Activated naive CD4-positive, alpha-beta T cell treated with anti-CD3 and anti-CD28 coated beads for 36 hours (primary cell): Measurements from ENCODE around the gene GALNS. TPM values are rescaled to one million over a fixed set of nuclear protein-coding genes. Genes with fewer than 3 reads are reported as not detected.

Experiments used
- CTCF ChIA-PET: fragments of 350-600 bp; sonication (Branson Sonifier 250); formaldehyde crosslinking; loops from one replicate; lab custom pipeline; 2021; ENCODE audit warnings: antibody characterized with exemption; lab: Charles Lee
- DNase-seq: peaks from one replicate; pipeline ENCODE4 v3.0.0-alpha.2; 2020
- H3K27ac Mint-ChIP-seq: one replicate; pipeline ENCODE4 v1.8.0; 2021; ENCODE audit warnings: mild to moderate bottlenecking, mixed read lengths
- H3K27me3 Mint-ChIP-seq: one replicate; pipeline ENCODE4 v1.8.0; 2021; ENCODE audit warnings: low read depth, mixed read lengths
- H3K36me3 Mint-ChIP-seq: one replicate; pipeline ENCODE4 v1.8.0; 2021; ENCODE audit warnings: low read depth, mixed read lengths
- H3K4me1 Mint-ChIP-seq: one replicate; pipeline ENCODE4 v1.8.0; 2021; ENCODE audit warnings: low read depth, mixed read lengths
- H3K4me3 Mint-ChIP-seq: one replicate; pipeline ENCODE4 v1.8.0; 2021; ENCODE audit warnings: mild to moderate bottlenecking, moderate library complexity, mixed read lengths
- H3K9me3 Mint-ChIP-seq: one replicate; pipeline ENCODE4 v1.8.0; 2021; ENCODE audit warnings: mixed read lengths
- intact Hi-C: fragments of 100-400 bp; cut with micrococcal nuclease; formaldehyde crosslinking; loops from one replicate; pipeline ENCODE4 v1.15.1; 2023
- total RNA-seq, 2 experiments: library from RNA; stranded (reverse); gene quantifications; one replicate each; pipeline ENCODE4 v1.2.3, GENCODE V29; 2021

The GALNS gene
- total RNA-seq, 2 experiments from 2014 or later, result 10.9 to 11.2 TPM

DNA sequence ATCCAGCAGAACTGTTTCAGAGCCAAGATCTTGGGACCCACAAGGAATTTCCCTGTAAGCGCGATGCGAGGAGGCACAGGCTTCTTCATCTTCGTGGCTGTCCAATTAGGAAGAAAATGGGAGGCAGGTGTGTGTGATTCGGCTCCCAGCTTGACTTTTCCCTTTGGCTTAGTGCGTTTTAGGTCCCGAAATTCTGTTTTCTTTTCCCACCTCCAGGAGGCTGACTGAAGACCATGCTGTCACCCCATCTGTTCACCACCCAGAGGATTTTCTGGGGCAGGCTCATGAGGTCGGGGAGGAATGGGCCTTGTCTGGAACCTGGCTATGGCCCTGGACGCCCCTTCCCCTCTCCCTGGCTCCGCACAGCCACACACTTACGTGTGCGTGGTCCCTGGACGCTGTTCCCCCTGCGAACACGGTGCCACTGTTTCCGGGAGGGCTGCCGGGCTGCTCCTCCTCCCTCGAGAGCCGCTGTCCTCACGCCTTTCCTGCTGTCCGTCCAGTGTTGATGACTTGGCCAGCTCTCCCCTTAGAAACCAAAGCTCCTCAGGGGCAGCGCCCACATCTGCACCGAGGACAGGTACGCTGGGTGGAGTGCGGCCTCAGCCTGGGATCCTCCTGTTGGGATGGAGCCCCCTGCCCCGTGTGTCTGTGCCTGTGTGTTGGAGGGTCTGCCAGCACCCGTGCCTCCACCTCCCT is 12.4 kb upstream of the GALNS start:
- Mint-ChIP-seq H3K36me3 (no peaks in the 10 kb centered on the region), H3K4me1 (peaks cover 9% of the 10 kb centered on the region), H3K27me3 (peaks cover 7% of the 10 kb centered on the region), H3K9me3 (no peaks in the 10 kb centered on the region), H3K27ac (no peak overlapping the region), H3K4me3 (no peak overlapping the region)
- intact Hi-C loops, result no loop called here
- no peak for DNase-seq
- CTCF ChIA-PET, result interaction anchor here (0.8 kb wide), 1 partner anchor 11 kb away, joined by 3 read pairs; no protein-coding TSS in a partner anchor

DNA sequence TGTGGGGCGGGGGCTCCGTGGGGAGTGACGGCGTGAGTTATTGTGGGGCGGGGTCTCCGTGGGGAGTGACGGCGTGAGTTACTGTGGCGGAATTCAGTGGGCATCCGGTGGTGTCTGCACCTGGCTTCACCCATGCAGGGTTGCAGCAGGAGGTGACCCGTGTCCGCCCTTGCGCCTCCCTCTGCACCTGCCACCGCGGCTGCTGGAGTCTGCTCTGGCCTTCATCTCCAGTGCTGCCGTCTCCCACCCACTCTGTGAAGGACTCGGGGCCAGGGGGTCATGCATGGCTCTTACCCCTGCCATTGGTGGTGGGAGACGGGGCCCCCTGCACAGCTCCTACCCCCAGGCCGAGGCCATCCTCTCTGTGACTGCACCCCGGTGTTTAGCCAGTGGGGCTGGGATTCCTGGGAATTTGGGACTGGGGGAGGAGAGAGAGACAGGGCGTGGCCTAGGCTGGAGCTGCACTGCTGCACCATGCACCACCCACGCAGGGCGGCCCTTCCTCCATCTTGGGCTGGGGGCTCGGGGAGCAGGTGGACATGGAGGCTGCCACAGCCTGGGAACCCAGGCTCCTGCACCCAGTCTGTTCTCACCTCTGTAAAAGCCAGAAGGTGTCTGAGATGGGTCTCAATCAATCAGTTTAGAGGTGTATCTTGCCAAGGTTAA is 11.0 kb upstream of the GALNS start:
- intact Hi-C loops, result no loop called here
- peaks cover 7% of the 10 kb centered on the region for H3K27me3 Mint-ChIP-seq
- H3K9me3 Mint-ChIP-seq, result no peaks in the 10 kb centered on the region
- CTCF ChIA-PET, result interaction anchor here (0.5 kb wide), 1 partner anchor 687 kb away, joined by 3 read pairs; no protein-coding TSS in a partner anchor
- DNase-seq, result no peak
- H3K36me3 Mint-ChIP-seq, result no peaks in the 10 kb centered on the region
- peaks cover 9% of the 10 kb centered on the region for H3K4me1 Mint-ChIP-seq
- H3K4me3 Mint-ChIP-seq, result no peak overlapping the region
- no peak overlapping the region for H3K27ac Mint-ChIP-seq

DNA sequence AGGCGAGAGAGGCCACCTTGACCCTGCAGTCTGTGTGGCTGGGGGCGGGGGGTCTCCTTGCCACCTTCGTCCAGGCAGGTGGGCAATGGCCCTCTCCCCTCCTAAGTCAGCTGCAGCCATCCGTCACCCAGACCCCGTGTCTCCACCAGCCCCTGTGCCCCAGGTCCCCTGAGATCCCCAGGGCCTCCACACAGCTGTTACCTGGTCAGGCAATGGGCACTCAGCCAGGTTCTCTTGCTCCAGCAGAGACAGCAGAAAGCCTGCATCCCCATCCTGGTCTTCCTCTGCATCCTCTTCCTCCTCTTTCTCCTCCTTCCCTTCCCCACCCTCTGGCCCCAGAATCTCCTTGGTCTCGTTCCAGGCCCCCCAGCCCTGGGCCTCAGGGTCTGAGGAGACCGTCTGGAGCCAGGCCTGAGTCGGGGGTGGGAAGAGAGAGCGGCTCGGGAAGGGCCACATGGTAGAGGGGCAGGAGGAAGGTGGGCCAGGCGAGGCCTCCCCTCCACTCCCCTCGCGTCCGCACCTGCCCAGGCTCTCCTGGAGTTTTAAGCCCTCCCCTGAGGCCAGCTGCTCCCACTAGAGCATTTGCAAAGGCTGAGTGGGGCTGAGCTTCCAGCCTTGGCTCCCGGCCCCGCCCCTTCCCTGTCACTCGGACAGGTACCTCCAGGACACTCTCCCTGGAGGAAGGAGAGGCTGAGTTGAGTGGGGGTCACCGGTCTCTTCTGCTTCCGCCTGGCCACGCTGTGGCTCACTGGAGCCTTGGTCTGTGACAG is 9.6 kb upstream of the GALNS start, which contains the start of gene PABPN1L:
TSS of gene PABPN1L (minus strand) at position 510 of the 770 bp plus-strand sequence. CDS start at position 456, 54 bp downstream.
- Mint-ChIP-seq H3K9me3 (no peaks in the 10 kb centered on the region), H3K36me3 (no peaks in the 10 kb centered on the region), H3K27ac (no peak within 1 kb of the TSS), H3K27me3 (peaks cover 6% of the 10 kb centered on the region), H3K4me3 (no peak within 1 kb of the TSS), H3K4me1 (peaks cover 8% of the 10 kb centered on the region)
- intact Hi-C loops, result no loop called here
- CTCF ChIA-PET, result no interaction called here
- no peak for DNase-seq

DNA sequence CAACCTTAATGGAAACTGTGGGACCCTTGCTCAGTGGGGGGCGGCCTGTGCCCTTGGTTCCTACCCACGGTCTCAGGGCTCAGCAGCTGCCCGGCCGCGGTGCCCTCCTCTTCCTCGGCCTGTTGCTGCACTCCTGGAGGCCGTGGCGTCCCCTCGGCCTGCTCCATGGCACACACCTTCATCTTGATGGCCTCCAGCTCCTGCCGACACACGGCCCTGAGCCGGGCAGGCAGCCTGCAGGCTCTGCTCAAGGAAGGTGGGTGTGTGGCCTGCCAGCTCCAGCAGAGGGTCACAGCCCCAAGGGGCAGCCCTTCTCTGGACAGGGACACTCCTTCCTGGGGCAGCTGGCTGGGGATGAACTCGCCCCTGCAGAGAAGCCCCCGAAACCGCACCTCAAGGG is 9.0 kb upstream of the GALNS start:
- H3K27ac Mint-ChIP-seq, result no peak overlapping the region
- no peaks in the 10 kb centered on the region for H3K9me3 Mint-ChIP-seq
- peaks cover 4% of the 10 kb centered on the region for H3K4me1 Mint-ChIP-seq
- CTCF ChIA-PET, result no interaction called here
- H3K36me3 Mint-ChIP-seq, result no peaks in the 10 kb centered on the region
- peaks cover 2% of the 10 kb centered on the region for H3K27me3 Mint-ChIP-seq
- intact Hi-C loops, result no loop called here
- DNase-seq, result no peak
- no peak overlapping the region for H3K4me3 Mint-ChIP-seq

DNA sequence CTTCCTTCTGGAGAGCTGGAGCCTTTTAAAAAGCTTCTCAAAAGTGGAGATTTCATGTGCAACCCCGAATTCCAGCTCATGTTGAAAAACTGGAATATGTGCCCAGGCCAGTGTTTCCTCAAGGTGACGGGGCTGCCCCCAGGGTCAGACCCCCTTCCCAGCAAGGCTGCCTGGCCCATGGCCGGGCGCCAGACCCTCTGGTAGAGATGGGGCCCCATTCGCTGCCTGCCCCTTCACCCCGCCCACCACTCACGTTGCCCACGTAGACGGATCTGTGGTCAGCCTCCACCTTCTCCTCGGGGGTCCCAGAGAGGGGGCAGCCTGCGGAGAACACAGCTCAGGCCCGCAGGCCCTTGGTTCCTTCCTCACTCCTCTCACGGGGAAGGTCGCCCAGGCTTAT is 8.6 kb upstream of the GALNS start:
- CTCF ChIA-PET, result no interaction called here
- no peak overlapping the region for H3K4me3 Mint-ChIP-seq
- H3K27ac Mint-ChIP-seq, result no peak overlapping the region
- H3K4me1 Mint-ChIP-seq, result no peaks in the 10 kb centered on the region
- H3K36me3 Mint-ChIP-seq, result no peaks in the 10 kb centered on the region
- intact Hi-C loops, result no loop called here
- no peak for DNase-seq
- H3K9me3 Mint-ChIP-seq, result no peaks in the 10 kb centered on the region
- no peaks in the 10 kb centered on the region for H3K27me3 Mint-ChIP-seq

DNA sequence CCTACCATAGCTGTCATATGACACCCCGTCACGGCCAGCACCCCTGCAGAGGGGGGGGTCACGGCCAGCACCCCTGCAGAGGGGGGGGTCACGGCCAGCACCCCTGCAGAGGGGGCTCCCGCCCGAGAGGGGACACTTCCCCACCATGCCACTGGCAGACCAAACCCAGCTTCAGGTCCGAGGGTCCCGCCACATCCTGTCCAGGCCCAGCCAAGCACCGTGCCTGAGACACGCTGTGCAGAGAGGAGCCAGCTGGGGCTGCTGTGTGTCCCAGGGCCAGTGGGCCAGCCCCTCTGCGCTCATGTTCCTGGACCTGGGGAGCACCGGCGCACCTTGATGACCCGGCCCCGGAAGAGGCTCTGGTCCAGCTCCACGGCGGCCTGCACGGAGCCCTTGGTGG is 7.8 kb upstream of the GALNS start:
- Mint-ChIP-seq H3K36me3 (no peaks in the 10 kb centered on the region), H3K9me3 (no peaks in the 10 kb centered on the region), H3K4me3 (no peak overlapping the region), H3K4me1 (no peaks in the 10 kb centered on the region), H3K27ac (no peak overlapping the region), H3K27me3 (no peaks in the 10 kb centered on the region)
- CTCF ChIA-PET, result no interaction called here
- intact Hi-C loops, result no loop called here
- DNase-seq, result no peak

DNA sequence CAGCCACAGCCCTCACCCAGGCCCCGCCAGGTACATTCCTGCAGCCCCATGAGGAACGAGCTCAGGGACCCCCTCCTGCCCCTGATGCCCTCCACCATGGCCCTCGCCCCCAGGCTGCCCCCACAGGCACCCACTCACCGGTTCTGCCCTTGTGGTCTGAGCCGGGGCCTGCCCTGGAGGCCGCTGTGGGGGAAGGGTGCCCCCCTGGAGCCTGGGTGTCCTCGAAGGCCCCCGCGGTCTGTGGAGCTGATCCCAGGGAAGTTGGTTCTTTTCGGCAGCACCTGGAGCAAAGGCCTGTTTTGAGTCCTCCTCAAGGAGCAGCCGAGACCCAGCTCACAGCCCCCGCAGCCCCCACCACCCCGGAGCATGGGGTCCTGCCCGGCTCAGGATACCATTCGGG is 7.4 kb upstream of the GALNS start:
- H3K36me3 Mint-ChIP-seq, result no peaks in the 10 kb centered on the region
- CTCF ChIA-PET, result no interaction called here
- H3K4me1 Mint-ChIP-seq, result no peaks in the 10 kb centered on the region
- intact Hi-C loops, result no loop called here
- H3K4me3 Mint-ChIP-seq, result no peak overlapping the region
- DNase-seq, result no peak
- no peaks in the 10 kb centered on the region for H3K27me3 Mint-ChIP-seq
- no peaks in the 10 kb centered on the region for H3K9me3 Mint-ChIP-seq
- H3K27ac Mint-ChIP-seq, result no peak overlapping the region

DNA sequence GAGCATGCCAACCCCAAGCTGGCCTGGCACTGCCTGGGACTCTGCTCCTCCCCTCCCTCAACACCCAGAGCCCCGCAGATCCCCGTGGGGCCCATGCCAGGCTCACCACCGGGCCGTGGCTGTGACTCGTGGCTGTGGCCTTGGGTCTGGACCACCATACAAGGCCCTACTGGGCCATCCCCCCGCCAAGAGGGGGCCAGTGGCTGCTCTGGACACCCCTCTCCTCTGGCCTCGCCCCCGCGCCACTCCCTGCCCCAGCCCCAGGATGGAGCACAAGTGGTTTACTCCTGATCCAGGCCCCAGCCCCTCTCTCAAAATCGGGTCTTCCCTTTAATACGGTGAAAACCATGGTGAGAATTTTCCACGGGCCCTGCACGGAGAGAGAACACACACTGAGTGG is 6.7 kb upstream of the GALNS start:
- Mint-ChIP-seq H3K27ac (no peak overlapping the region), H3K4me1 (peaks cover 5% of the 10 kb centered on the region), H3K9me3 (no peaks in the 10 kb centered on the region), H3K4me3 (no peak overlapping the region), H3K36me3 (no peaks in the 10 kb centered on the region), H3K27me3 (no peaks in the 10 kb centered on the region)
- DNase-seq, result no peak
- CTCF ChIA-PET, result no interaction called here
- intact Hi-C loops, result no loop called here

DNA sequence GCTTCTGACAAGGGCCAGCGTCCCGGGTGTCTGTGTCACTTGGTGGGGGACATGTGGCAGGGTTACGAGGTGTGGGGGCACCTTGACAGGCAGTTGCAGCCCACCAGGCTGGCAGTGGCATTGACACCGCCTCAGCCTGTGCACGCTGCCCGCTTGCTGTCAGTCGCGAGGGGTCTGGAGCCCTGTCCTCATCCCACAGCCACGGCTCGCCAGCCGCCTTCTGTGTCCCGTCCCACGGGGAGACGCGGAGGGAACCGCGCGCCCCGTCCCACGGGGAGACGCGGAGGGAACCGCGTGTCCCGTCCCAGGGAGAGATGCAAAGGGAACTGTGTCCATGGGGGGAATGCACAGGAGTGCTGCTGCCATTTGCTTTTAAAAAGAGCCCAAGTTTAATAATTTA is 6.2 kb upstream of the GALNS start:
- Mint-ChIP-seq H3K4me3 (no peak overlapping the region), H3K4me1 (peaks cover 10% of the 10 kb centered on the region), H3K9me3 (no peaks in the 10 kb centered on the region), H3K27ac (no peak overlapping the region), H3K36me3 (no peaks in the 10 kb centered on the region), H3K27me3 (no peaks in the 10 kb centered on the region)
- intact Hi-C loops, result no loop called here
- CTCF ChIA-PET, result no interaction called here
- DNase-seq, result no peak

DNA sequence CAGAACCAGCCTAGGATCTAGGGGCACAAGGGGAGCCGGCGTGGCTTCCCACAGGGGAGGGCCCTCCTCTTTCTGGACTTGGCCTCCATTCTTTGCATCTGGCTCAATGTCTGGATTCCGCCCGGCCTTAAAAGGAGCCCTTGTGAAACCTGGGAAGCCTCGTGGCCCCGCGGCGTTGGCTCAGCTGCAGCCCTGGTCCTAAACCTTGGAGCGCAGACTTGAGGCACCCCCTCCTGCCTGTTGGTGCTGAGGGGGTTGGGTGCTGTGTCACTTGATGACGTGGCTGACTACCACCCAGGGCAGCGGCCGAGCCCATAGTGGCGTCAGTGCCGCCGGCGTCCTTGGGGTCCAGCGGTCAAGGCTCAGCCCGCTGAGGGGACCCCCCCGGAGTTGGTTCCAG is 4.6 kb upstream of the GALNS start:
- DNase-seq, result no peak
- no peaks in the 10 kb centered on the region for H3K27me3 Mint-ChIP-seq
- H3K27ac Mint-ChIP-seq, result no peak overlapping the region
- CTCF ChIA-PET, result no interaction called here
- no peak overlapping the region for H3K4me3 Mint-ChIP-seq
- no peaks in the 10 kb centered on the region for H3K9me3 Mint-ChIP-seq
- no peaks in the 10 kb centered on the region for H3K36me3 Mint-ChIP-seq
- peaks cover 13% of the 10 kb centered on the region for H3K4me1 Mint-ChIP-seq
- intact Hi-C loops, result no loop called here

DNA sequence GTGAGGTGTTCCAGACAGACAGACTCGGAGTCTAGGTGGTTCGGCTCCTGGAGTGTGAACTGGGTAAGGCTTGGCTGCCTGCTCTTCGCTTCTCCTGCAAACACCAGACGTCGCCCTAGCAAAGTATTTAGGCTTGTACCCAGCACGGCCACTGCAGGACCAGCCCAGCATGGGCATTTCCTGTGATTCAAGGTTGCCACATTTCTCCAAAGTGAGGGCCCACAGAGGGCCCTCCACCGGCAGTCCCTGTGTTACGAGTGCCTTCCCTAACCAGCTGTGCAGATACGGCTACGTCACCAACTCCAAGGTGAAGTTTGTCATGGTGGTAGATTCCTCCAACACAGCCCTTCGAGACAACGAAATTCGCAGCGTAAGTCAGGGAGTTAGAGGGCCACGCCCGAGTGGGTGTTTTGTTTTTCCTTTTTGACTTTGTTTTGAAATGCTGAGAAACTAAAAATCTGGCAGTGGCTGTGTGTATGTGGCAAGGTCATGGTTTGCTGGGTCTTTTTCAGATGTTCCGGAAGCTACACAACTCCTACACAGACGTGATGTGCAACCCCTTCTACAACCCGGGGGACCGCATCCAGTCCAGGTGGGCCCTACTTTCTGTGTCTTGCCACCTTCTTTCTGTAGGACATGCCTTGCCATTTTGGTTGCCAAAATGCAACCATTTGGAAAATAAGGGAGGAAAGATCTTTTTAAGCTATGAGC is 2.8 kb upstream of the GALNS start:
- intact Hi-C loops, result no loop called here
- Mint-ChIP-seq H3K4me3 (no peak overlapping the region), H3K9me3 (no peaks in the 10 kb centered on the region), H3K36me3 (no peaks in the 10 kb centered on the region), H3K27me3 (no peaks in the 10 kb centered on the region), H3K27ac (no peak overlapping the region), H3K4me1 (peaks cover 23% of the 10 kb centered on the region)
- CTCF ChIA-PET, result interaction anchor here (1.0 to 2.9 kb wide), 2 partner anchors 12 to 44 kb away, joined by 3 to 45 read pairs; partner anchors contain the start of gene APRT
- no peak for DNase-seq
